Measurements from ENCODE around the gene CEP112. TPM values are rescaled to one million over a fixed set of nuclear protein-coding genes. Genes with fewer than 3 reads are reported as not detected.

The CEP112 gene
- total RNA-seq, 1 experiment from 2014 or later, result 6.1 TPM

DNA sequence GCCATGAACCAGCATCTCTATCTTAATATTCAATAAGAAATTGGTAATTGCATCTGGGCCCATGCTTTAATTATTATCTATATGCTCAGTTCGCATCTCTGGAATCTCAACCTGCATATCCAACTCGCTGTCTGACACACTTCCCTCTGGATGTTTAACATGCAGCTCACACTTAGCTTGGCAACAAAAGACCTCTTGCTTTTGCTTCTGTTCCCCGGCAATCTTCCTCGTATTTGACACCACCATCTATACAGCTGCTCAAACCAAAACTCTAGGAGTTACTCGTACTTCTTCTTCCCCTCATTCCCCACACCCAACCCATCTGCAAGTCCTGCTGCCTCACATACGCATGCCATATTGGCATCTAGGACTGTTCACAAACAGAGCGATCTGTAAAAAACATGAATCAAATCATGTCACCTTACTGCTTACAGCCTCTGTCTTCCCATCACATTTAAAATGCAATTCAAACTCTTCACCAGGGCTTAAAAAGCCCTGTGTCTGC lies 300.6 kb downstream of the CEP112 start (continued):
- TF ChIP-seq, protein P1, sequence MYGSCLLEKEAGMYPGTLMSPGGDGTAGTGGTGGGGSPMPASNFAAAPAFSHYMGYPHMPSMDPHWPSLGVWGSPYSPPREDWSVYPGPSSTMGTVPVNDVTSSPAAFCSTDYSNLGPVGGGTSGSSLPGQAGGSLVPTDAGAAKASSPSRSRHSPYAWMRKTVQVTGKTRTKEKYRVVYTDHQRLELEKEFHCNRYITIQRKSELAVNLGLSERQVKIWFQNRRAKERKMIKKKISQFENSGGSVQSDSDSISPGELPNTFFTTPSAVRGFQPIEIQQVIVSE (CRISPR knock-in tag; IDR thresholded peaks at IDR 0.05; ENCODE audit: borderline replicate concordance), result no peak
- no peak for TF ChIP-seq GTF2I (CRISPR knock-in tag; conservative IDR thresholded peaks at IDR 0.05)
- TF ChIP-seq, protein P2, sequence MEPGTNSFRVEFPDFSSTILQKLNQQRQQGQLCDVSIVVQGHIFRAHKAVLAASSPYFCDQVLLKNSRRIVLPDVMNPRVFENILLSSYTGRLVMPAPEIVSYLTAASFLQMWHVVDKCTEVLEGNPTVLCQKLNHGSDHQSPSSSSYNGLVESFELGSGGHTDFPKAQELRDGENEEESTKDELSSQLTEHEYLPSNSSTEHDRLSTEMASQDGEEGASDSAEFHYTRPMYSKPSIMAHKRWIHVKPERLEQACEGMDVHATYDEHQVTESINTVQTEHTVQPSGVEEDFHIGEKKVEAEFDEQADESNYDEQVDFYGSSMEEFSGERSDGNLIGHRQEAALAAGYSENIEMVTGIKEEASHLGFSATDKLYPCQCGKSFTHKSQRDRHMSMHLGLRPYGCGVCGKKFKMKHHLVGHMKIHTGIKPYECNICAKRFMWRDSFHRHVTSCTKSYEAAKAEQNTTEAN (CRISPR knock-in tag; IDR thresholded peaks at IDR 0.05), result no peak
- no peak for TF ChIP-seq ZNF232 (CRISPR knock-in tag; IDR thresholded peaks at IDR 0.05)
- TF ChIP-seq, protein P3, sequence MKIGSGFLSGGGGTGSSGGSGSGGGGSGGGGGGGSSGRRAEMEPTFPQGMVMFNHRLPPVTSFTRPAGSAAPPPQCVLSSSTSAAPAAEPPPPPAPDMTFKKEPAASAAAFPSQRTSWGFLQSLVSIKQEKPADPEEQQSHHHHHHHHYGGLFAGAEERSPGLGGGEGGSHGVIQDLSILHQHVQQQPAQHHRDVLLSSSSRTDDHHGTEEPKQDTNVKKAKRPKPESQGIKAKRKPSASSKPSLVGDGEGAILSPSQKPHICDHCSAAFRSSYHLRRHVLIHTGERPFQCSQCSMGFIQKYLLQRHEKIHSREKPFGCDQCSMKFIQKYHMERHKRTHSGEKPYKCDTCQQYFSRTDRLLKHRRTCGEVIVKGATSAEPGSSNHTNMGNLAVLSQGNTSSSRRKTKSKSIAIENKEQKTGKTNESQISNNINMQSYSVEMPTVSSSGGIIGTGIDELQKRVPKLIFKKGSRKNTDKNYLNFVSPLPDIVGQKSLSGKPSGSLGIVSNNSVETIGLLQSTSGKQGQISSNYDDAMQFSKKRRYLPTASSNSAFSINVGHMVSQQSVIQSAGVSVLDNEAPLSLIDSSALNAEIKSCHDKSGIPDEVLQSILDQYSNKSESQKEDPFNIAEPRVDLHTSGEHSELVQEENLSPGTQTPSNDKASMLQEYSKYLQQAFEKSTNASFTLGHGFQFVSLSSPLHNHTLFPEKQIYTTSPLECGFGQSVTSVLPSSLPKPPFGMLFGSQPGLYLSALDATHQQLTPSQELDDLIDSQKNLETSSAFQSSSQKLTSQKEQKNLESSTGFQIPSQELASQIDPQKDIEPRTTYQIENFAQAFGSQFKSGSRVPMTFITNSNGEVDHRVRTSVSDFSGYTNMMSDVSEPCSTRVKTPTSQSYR (CRISPR knock-in tag; IDR thresholded peaks at IDR 0.05), result no peak
- no peak for TF ChIP-seq CREB1 (CRISPR knock-in tag; IDR thresholded peaks at IDR 0.05)
- TF ChIP-seq, protein P4, sequence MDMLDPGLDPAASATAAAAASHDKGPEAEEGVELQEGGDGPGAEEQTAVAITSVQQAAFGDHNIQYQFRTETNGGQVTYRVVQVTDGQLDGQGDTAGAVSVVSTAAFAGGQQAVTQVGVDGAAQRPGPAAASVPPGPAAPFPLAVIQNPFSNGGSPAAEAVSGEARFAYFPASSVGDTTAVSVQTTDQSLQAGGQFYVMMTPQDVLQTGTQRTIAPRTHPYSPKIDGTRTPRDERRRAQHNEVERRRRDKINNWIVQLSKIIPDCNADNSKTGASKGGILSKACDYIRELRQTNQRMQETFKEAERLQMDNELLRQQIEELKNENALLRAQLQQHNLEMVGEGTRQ (CRISPR knock-in tag; IDR thresholded peaks at IDR 0.05), result no peak
- TF ChIP-seq NFATC4 (CRISPR knock-in tag; IDR thresholded peaks at IDR 0.05), result no peak
- TF ChIP-seq RELA (CRISPR knock-in tag; IDR thresholded peaks at IDR 0.05; ENCODE audit: borderline replicate concordance), result no peak
- no peak for TF ChIP-seq RORB (CRISPR knock-in tag; IDR thresholded peaks at IDR 0.05)

DNA sequence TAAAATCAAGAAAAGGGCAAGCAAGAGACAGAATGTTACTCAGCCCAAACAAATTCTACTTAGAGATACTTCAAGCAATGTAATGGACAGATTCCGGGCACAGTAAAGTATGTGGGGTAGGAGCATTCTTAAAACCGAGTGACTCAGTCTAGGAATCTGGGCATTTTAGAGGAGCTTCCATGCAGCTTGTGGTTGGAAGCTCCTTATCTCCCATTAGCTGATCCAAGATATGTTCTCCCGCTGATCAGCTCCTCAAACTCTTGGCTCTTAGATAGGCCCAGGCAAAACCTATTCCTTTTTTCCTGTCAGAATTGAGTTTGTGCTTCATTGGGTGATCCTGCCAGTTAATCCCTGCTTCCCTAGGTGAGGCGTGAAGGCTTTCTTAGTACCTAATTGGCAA lies 303.3 kb downstream of the CEP112 start:
- H3K4me3 Mint-ChIP-seq, result no peak overlapping the region
- DNase-seq (ENCODE audit: low spot score), result no peak
- no peak overlapping the region for H3K27ac Mint-ChIP-seq
- ATAC-seq, result no peak
- POLR2A ChIA-PET, result no interaction called here
- no peaks in the 10 kb centered on the region for H3K27me3 Mint-ChIP-seq (ENCODE audit: low read depth)
- H3K9me3 Mint-ChIP-seq, result no peaks in the 10 kb centered on the region
- H3K36me3 Mint-ChIP-seq, result no peaks in the 10 kb centered on the region
- peaks cover 8% of the 10 kb centered on the region for H3K4me1 Mint-ChIP-seq
- CTCF ChIA-PET, result no interaction called here
- no peak for TF ChIP-seq ZNF138 (CRISPR knock-in tag; conservative IDR thresholded peaks at IDR 0.05)
- TF ChIP-seq, protein P5, sequence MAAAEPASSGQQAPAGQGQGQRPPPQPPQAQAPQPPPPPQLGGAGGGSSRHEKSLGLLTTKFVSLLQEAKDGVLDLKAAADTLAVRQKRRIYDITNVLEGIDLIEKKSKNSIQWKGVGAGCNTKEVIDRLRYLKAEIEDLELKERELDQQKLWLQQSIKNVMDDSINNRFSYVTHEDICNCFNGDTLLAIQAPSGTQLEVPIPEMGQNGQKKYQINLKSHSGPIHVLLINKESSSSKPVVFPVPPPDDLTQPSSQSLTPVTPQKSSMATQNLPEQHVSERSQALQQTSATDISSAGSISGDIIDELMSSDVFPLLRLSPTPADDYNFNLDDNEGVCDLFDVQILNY (CRISPR knock-in tag; IDR thresholded peaks at IDR 0.05), result no peak
- TF ChIP-seq, protein P6, sequence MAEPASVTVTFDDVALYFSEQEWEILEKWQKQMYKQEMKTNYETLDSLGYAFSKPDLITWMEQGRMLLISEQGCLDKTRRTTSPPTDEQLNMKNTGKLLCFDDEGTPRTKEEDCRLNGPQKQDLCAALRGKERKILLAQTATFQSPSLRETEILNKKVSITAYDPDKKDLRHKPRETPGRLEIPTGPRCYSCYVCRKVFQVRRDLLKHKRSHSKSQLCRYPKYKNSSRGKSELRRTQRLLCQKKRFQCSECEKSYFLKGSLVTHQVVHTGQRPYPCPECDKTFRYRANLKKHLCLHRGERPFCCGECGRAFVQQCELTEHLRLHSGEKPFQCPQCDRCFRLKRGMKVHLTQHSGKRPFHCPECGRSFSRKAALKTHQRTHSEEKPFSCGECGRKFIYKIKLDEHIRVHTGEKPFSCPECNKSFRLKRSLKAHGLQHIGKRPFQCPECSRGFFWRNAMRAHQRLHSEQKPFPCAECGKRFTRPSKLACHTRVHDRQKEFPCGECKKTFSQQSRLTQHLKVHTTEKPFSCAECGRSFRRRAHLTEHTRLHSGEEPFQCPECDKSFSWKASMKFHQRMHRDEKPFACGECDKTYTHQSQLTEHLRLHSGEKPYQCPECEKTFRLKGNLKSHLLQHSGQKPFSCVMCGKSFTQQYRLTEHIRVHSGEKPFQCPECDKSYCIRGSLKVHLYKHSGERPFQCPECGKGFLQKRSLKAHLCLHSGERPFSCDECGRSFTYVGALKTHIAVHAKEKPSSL (CRISPR knock-in tag; conservative IDR thresholded peaks at IDR 0.05), result no peak
- no peak for TF ChIP-seq JUN (CRISPR knock-in tag; IDR thresholded peaks at IDR 0.05)
- TF ChIP-seq, protein P7, sequence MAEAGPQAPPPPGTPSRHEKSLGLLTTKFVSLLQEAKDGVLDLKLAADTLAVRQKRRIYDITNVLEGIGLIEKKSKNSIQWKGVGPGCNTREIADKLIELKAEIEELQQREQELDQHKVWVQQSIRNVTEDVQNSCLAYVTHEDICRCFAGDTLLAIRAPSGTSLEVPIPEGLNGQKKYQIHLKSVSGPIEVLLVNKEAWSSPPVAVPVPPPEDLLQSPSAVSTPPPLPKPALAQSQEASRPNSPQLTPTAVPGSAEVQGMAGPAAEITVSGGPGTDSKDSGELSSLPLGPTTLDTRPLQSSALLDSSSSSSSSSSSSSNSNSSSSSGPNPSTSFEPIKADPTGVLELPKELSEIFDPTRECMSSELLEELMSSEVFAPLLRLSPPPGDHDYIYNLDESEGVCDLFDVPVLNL (CRISPR knock-in tag; IDR thresholded peaks at IDR 0.05; ENCODE audit: borderline replicate concordance, low read depth), result no peak
- TF ChIP-seq, protein P8, sequence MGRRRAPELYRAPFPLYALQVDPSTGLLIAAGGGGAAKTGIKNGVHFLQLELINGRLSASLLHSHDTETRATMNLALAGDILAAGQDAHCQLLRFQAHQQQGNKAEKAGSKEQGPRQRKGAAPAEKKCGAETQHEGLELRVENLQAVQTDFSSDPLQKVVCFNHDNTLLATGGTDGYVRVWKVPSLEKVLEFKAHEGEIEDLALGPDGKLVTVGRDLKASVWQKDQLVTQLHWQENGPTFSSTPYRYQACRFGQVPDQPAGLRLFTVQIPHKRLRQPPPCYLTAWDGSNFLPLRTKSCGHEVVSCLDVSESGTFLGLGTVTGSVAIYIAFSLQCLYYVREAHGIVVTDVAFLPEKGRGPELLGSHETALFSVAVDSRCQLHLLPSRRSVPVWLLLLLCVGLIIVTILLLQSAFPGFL (CRISPR knock-in tag; IDR thresholded peaks at IDR 0.05; ENCODE audit: borderline replicate concordance), result no peak
- TF ChIP-seq TCF7 (CRISPR knock-in tag; IDR thresholded peaks at IDR 0.05; ENCODE audit: low read depth), result no peak
- no peak for TF ChIP-seq NFE2L1 (CRISPR knock-in tag; IDR thresholded peaks at IDR 0.05)
- TF ChIP-seq, protein P1 (CRISPR knock-in tag; IDR thresholded peaks at IDR 0.05; ENCODE audit: borderline replicate concordance), result no peak
- TF ChIP-seq, protein P9, sequence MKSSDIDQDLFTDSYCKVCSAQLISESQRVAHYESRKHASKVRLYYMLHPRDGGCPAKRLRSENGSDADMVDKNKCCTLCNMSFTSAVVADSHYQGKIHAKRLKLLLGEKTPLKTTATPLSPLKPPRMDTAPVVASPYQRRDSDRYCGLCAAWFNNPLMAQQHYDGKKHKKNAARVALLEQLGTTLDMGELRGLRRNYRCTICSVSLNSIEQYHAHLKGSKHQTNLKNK (CRISPR knock-in tag; IDR thresholded peaks at IDR 0.05), result no peak
- TF ChIP-seq, protein P10, sequence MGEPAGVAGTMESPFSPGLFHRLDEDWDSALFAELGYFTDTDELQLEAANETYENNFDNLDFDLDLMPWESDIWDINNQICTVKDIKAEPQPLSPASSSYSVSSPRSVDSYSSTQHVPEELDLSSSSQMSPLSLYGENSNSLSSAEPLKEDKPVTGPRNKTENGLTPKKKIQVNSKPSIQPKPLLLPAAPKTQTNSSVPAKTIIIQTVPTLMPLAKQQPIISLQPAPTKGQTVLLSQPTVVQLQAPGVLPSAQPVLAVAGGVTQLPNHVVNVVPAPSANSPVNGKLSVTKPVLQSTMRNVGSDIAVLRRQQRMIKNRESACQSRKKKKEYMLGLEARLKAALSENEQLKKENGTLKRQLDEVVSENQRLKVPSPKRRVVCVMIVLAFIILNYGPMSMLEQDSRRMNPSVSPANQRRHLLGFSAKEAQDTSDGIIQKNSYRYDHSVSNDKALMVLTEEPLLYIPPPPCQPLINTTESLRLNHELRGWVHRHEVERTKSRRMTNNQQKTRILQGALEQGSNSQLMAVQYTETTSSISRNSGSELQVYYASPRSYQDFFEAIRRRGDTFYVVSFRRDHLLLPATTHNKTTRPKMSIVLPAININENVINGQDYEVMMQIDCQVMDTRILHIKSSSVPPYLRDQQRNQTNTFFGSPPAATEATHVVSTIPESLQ (CRISPR knock-in tag; IDR thresholded peaks at IDR 0.05), result no peak
- no peak for TF ChIP-seq CBFB (CRISPR knock-in tag; IDR thresholded peaks at IDR 0.05; ENCODE audit: low read depth)
- TF ChIP-seq GRHL2 (CRISPR knock-in tag; IDR thresholded peaks at IDR 0.05; ENCODE audit: insufficient replicate concordance, severe bottlenecking), result no peak

Measured in WTC11 (cell line).